GM23338 (cell line): ENCODE data around the gene FAM20C.

ENCODE experiments used
- CREB1 ChIP-seq: fragments of 250-450 bp; sonication (Bioruptor Pico); IDR thresholded peaks from 2 replicates; pipeline ENCODE4 v1.5.0; 2020; ENCODE audit warnings: low read depth, mild to moderate bottlenecking, moderate library complexity
- CTCF ChIP-seq, 2 experiments: fragments of 200-600 bp in 1 of 2; sonication (generic) in 1 of 2; conservative IDR thresholded peaks; 2 replicates each; pipeline versions ENCODE4 v1.5.1 to v1.6.1; 2016 to 2017; ENCODE audit warnings: antibody characterized with exemption in 2 of 2, low read depth in 2 of 2, mild to moderate bottlenecking in 2 of 2, moderate library complexity in 1 of 2
- EZH2 ChIP-seq: fragments of 200-600 bp; sonication (generic); IDR thresholded peaks from one replicate; pipeline ENCODE4 v1.8.0; 2017; ENCODE audit warnings: antibody characterized with exemption, mild to moderate bottlenecking, low read depth; ENCODE audit not compliant: unreplicated experiment
- EZH2phosphoT487 ChIP-seq: fragments of 200-600 bp; sonication (generic); IDR thresholded peaks from one replicate; pipeline ENCODE4 v1.8.1; 2018; ENCODE audit warnings: antibody characterized with exemption; ENCODE audit not compliant: unreplicated experiment
- POLR2AphosphoS5 ChIP-seq: IDR thresholded peaks from 2 replicates; pipeline ENCODE4 v1.6.1; 2016; ENCODE audit warnings: antibody characterized with exemption, low read depth
- STAT1 ChIP-seq: IDR thresholded peaks from one replicate; pipeline ENCODE4 v1.6.1; 2016; ENCODE audit warnings: antibody characterized with exemption; ENCODE audit not compliant: unreplicated experiment
- ZNF462 ChIP-seq: fragments of 250-450 bp; sonication (Bioruptor Pico); IDR thresholded peaks from 2 replicates; pipeline ENCODE4 v1.5.0; 2020; ENCODE audit warnings: mild to moderate bottlenecking, moderate library complexity

GRCh38 chr7:220151-220841 lies 27.9 kb downstream of the FAM20C start:
- peak; percentile 43 to 61 for TF ChIP-seq CTCF (conservative IDR thresholded peaks at IDR 0.05; ENCODE audit: low read depth in 2 of 2)
- TF ChIP-seq EZH2phosphoT487, result no peak
- no peak for TF ChIP-seq POLR2AphosphoS5
- TF ChIP-seq CREB1 (CRISPR knock-in tag), result no peak
- TF ChIP-seq STAT1, result no peak
- no peak for TF ChIP-seq EZH2
- no peak for TF ChIP-seq ZNF462 (CRISPR knock-in tag)
